Adipose tissue (tissue), 3 donors: ENCODE results near the gene STT3A. TPM values are rescaled to one million over a fixed set of nuclear protein-coding genes. Genes with fewer than 3 reads are reported as not detected.

ENCODE experiments used
- H3K27ac ChIP-seq: one replicate; pipeline ENCODE4 v1.5.1; 2013; ENCODE audit warnings: low read depth, low read length
- WGBS, 3 donors: extraction: QIAGEN DNeasy Blood & Tissue Kit; methylation state at CpG; one replicate each; pipeline ENCODE4 v1.1.7; 2013; 5-methylcytosine and 5-hydroxymethylcytosine counted together
- polyA plus RNA-seq, 3 donors: library from polyadenylated mRNA; stranded (reverse); fragments of 200-250 nt; gene quantifications; one replicate each; pipeline ENCODE4 v1.2.3, GENCODE V29; 2013
- donor health status: healthy with polysubstance abuse.
- donor health status: Bipolar disorder and iron deficiency.
- donor health status: healthy.

Gene STT3A
- polyA plus RNA-seq, 3 donors = 27.4 to 78.2 (median 53.0) TPM

DNA sequence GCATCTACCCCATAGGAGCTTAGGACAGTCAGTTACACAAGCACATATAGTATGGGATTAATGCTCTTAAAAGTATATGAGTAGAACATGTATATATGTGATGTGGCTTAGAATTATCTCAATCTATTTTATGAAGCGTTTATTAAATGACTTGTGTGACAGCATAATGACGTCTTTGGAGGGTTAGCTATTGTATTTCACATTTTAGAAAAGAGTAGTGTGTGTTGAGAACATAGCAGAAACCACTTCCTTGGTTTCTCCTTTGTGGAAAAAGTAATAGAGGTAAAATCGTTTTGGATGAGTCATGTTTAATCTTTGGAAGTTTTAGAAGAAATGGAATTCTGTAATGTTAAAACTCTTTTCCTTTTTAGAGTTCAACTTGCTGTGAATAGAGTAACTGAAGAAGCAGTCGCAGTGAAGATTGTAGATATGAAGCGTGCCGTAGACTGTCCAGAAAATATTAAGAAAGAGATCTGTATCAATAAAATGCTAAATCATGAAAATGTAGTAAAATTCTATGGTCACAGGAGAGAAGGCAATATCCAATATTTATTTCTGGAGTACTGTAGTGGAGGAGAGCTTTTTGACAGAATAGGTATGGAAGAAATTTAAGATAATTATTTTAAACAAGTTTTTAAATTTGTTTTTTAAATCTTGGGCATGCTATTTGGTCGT, 34.7 kb downstream of the STT3A start:
- 63 to 79% (median 76%) methylated on average over 7 of the region's 7 CpGs for WGBS, 3 donors
- H3K27ac ChIP-seq = no peak overlapping the region

DNA sequence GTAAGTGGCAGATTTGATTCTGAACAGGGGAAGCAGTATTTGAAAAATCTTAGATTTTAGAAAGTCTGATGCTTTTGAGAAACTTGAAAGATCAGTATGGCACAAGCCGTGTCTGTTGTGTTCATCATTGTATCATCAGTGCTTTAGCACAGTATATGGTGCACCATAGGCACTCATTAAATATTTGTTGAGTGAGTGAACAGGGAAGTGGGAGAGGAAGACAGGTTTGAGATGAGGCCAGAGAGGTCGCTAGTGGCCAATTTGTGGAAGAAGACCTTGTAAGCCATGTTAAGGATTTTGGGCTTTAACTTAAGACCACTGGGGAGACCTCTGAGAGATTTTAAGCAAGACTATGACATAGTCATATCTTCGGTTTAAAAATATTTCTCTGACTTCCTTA, 45.2 kb downstream of the STT3A start:
- WGBS, 3 donors = 78 to 85% (median 80%) methylated on average over 3 of the region's 3 CpGs
- H3K27ac ChIP-seq = no peak overlapping the region

DNA sequence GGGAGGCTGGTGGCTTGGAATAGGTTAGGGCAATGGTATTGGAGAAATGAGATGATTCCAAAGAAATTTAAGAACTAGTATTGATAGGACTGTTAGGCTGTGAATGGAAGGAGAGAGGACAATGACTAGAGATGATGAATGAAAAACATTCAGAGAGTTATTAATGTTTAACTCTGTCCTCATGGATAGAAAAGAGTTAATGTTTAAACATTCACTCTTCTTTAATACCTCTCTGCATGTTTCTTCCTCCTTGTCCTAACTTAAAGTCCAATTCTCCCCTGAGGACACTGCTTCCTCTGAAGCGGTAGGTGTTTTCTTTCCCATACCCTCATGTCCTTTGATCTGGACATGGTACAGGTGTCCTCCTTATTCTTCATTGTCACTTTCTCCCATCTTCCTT, 45.7 kb downstream of the STT3A start:
- no peak overlapping the region for H3K27ac ChIP-seq
- WGBS, 3 donors = 76 to 93% (median 91%) methylated on average over 1 of the region's 1 CpG

DNA sequence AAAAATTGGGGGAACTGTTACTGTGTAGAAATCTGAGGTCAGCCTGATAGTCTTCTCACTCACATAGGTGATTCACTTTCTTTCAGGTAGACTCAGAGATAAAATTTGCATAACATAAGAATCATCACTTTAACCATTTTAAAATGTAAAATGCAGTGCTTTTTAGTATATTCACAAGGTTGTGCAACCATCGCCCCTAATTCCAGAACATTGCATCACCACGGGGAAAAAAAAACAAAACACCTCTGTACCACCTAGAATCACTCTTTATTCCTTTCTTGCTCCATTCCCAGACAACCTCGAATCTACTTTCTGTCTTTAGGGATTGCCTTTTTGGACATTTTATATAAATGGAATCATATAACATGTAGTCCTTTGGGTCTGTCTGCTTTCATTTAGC, 53.2 kb downstream of the STT3A start:
- no peak overlapping the region for H3K27ac ChIP-seq
- WGBS, 3 donors = 88 to 99% (median 92%) methylated on average over 3 of the region's 3 CpGs

DNA sequence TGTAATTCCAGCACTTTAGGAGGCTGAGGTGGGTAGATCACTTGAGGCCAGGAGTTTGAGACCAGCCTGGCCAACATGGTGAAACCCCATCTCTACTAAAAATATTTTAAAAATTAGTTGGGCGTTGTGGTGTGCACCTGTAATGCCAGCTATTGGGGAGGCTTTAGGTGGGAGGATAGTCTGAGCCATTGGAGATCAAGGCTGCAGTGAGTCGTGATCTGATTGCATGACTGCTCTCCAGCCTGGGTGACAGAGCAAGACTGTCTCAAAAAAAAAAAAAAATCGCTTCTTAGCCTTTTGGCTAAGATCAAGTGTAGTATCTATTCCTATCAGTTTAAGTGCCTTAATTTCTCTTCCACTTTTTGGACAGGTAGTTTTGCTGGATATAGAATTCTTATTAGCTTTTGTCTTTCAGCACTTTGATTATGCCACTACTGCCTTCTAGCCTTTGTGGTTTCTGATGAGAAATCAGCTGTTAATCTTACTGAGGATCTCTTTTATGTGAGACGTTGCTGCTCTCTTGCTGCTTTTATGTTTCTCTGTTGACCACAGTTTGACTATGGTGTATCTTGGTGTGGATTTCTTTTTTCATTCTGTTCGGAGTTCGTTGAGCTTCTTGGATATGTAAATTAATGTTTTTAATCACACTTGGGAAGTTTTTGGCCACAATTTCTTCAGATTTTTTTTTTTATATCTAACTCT, 57.0 kb downstream of the STT3A start:
- H3K27ac ChIP-seq = no peak overlapping the region
- 88 to 92% (median 91%) methylated on average over 6 of the region's 6 CpGs for WGBS, 3 donors

DNA sequence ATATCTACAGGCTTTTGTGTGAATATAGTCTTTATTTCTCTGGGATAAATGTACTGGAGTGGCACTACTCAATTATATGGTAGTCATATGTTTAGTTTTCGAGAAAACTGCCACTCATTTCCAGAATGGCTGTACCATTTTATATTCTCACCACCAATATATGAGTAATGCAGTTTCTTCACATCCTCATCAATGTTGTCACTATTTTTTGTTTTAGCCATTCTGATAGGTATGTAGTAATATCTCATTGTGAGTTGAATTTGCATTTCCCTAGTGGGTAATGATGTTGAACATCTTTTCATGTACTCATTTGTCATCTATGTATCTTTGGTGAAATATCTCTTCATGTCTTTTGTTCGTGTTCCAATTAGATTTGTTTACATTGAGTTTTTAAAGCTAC, 70.0 kb downstream of the STT3A start:
- WGBS, 3 donors = 88 to 94% (median 94%) methylated on average over 2 of the region's 2 CpGs
- no peak overlapping the region for H3K27ac ChIP-seq

DNA sequence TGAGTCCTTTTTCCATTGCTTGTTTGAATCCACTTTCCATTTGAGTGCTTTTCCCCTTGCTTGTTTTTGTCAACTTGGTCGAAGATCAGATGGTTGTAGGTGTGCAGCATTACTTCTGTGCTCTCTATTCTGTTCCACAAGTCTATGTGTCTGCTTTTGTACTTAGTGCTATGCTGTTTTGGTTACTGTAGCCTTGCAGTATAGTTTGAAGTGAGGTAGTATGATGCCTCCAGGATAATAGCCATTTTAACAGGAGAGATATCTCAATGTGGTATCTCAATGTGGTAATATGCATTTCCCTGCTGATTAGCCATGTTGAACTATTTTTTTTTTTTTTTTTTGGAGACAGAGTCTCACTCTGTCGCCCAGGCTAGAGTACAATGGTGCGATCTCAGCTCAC, 71.3 kb downstream of the STT3A start:
- H3K27ac ChIP-seq = no peak overlapping the region
- WGBS, 3 donors = 96 to 98% (median 96%) methylated on average over 1 to 3 of the region's 3 CpGs

DNA sequence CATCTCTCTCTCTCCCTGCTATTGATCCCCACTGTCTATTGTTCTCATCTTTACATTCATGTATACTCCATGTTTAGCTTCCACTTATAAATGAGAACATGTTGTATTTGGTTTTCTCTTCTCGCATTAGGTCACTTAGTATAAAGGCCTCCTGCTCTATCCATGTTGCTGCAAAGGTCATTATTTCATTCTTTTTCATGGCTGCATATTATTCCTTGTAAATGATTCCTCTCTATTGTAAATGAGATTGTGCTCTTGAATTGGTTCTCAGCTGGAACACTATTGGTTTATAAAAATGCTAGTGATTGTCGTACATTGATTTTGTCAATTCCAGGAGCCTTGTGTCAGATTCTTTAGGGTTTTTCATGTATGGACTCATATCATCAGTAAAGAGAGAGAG, 74.5 kb downstream of the STT3A start:
- no peak overlapping the region for H3K27ac ChIP-seq
- 96 to 100% (median 97%) methylated on average over 2 of the region's 2 CpGs for WGBS, 3 donors

DNA sequence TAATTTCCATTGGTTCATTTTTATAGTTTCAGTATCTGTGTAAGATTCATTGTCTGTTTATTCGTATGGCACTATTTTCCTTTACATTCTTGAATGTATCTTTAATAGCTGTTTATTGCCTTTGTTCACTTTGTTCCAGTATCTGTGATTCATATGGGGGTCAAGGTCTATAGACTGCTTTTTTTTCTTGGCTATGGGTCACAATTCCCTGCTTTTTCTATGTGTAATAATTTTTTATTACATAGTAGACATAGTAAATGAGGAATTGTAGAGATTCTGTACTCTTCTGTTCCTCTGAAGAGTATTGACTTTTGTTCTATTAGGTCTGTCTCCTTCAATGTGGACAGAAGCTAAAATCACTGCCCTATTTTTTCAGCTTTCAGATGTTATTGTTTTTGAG, 77.5 kb downstream of the STT3A start:
- 87 to 97% (median 89%) methylated on average over 1 of the region's 1 CpG for WGBS, 3 donors
- H3K27ac ChIP-seq = no peak overlapping the region

DNA sequence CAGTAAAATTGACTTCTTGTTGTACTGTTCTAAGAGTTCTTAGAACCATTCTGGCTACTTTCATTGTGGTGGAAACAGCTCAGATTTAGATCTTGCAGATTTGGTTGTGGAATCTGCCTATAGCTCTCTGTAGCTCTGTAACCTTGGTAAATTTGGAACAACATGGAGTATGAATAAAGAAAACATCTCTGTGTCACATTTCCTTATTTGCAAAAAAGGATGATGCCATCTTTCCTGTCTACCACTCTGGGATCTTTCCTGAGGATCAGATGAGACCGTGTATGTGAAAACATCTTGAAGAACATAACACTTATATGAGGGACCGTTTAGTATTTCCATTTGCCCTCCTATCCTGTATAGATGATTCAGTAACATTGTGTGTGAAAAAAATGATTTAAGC, 78.9 kb downstream of the STT3A start:
- 76 to 88% (median 79%) methylated on average over 2 of the region's 2 CpGs for WGBS, 3 donors
- H3K27ac ChIP-seq = no peak overlapping the region

Other genes with a start within 250 kb of the STT3A start
- gene FEZ1, start 96.6 kb upstream of the STT3A start, polyA plus RNA-seq = 10 to 100 TPM in 1 of 3 donors, 1 to 10 TPM in 2; 2.0 to 37.6 (median 7.4) TPM
- 10 to 100 TPM; 67.1 to 83.5 (median 70.4) TPM for gene EI24, start 23.4 kb upstream of the STT3A start, polyA plus RNA-seq
- 1 to 10 TPM in 2 of 3 donors, under 1 TPM in 1; 0.91 to 2.5 (median 1.1) TPM for gene CHEK1, start 32.3 kb downstream of the STT3A start, polyA plus RNA-seq
- gene ACRV1, start 88.0 kb downstream of the STT3A start, polyA plus RNA-seq = not detected
- gene PATE1, start 153.4 kb downstream of the STT3A start, polyA plus RNA-seq = not detected
- gene PATE2, start 186.0 kb downstream of the STT3A start, polyA plus RNA-seq = not detected
- not detected for gene PATE3, start 195.3 kb downstream of the STT3A start, polyA plus RNA-seq
- not detected for gene PATE4, start 240.5 kb downstream of the STT3A start, polyA plus RNA-seq